Left renal cortex interstitium (tissue), 4 donors: Measurements from ENCODE around the gene CD79A. TPM values are rescaled to one million over a fixed set of nuclear protein-coding genes. Genes with fewer than 3 reads are reported as not detected.

ENCODE experiments used
- DNase-seq, 4 donors: peaks; one replicate each; pipeline ENCODE4 v3.0.0-alpha.2; 2013; ENCODE audit warnings: low read depth in 4 of 4, low spot score in 2 of 4, missing footprints in 1 of 4
- polyA plus RNA-seq, 4 donors: library from polyadenylated mRNA; unstranded; fragments of 120-200 nt; gene quantifications; one replicate each; pipeline ENCODE4 v1.2.1, GENCODE V29; 2013; ENCODE audit not compliant: insufficient read length in 4 of 4

CD79A gene
- polyA plus RNA-seq, 4 donors: 0.49 to 0.93 (median 0.82) TPM

GRCh38 chr19:41917676-41918075 lies 40.6 kb downstream of the CD79A start:
- no peak for DNase-seq

GRCh38 chr19:41918095-41918494 lies 41.0 kb downstream of the CD79A start:
- no peak for DNase-seq

- no peak for DNase-seq
Observed at GRCh38 chr19:41918653-41919244, 41.7 kb downstream of the CD79A start.

GRCh38 chr19:41919948-41920712 lies 43.1 kb downstream of the CD79A start:
- DNase-seq: no peak

GRCh38 chr19:41920882-41921576 lies 44.0 kb downstream of the CD79A start:
- no peak for DNase-seq

GRCh38 chr19:41921577-41922576 lies 44.8 kb downstream of the CD79A start:
- DNase-seq: no peak

GRCh38 chr19:41922585-41922984 lies 45.5 kb downstream of the CD79A start:
- no peak for DNase-seq

GRCh38 chr19:41923045-41923788 lies 46.1 kb downstream of the CD79A start:
- no peak for DNase-seq

- no peak for DNase-seq
Observed at GRCh38 chr19:41924151-41925145, 47.4 kb downstream of the CD79A start.

GRCh38 chr19:41925208-41926003 lies 48.3 kb downstream of the CD79A start:
- no peak for DNase-seq

- no peak for DNase-seq
Observed at GRCh38 chr19:41926028-41926762, 49.1 kb downstream of the CD79A start.

- DNase-seq: no peak
Observed at GRCh38 chr19:41926763-41927496, 49.9 kb downstream of the CD79A start.

- no peak for DNase-seq
Observed at GRCh38 chr19:41927497-41928192, 50.6 kb downstream of the CD79A start.

GRCh38 chr19:41928221-41928683 lies 51.2 kb downstream of the CD79A start, which contains the start of gene ERFL:
Gene ERFL (minus strand): TSS chr19:41928449. CDS start chr19:41912919, 15,530 bp downstream.
- DNase-seq: no peak

GRCh38 chr19:41928754-41929535 lies 51.9 kb downstream of the CD79A start:
- no peak for DNase-seq
